A549 (cell line): Measurements from ENCODE around the gene FGFR1OP2.
"Not testable (repeated sequence)": the region's sequence is repeated elsewhere in the genome, so short reads cannot be mapped to it uniquely, and the experiment has no call there.

Source experiments
- CBX2 ChIP-seq: fragments of 200-600 bp; sonication (generic); IDR thresholded peaks from 2 replicates; pipeline ENCODE4 v1.6.1; 2016; ENCODE audit warnings: low read depth, mild to moderate bottlenecking, borderline replicate concordance
- CTCF ChIP-seq: fragments of >200 bp; sonication (Bioruptor Twin); formaldehyde crosslinking; IDR thresholded peaks from 3 replicates; pipeline ENCODE4 v1.5.1; 2016
- ELK1 ChIP-seq: fragments of 150-350 bp; IDR thresholded peaks from 2 replicates; pipeline ENCODE4 v1.6.1; 2014; ENCODE audit warnings: low read depth, mild to moderate bottlenecking, low read length
- EP300 ChIP-seq, 2 experiments: fragments of >200 bp; sonication (Bioruptor Twin); formaldehyde crosslinking; IDR thresholded peaks; 2 replicates in 1 of 2; 3 replicates in 1 of 2; pipeline ENCODE4 v1.6.1; 2016 to 2017
- JUN ChIP-seq, 2 experiments: fragments of >200 bp; sonication (Bioruptor Twin); formaldehyde crosslinking; IDR thresholded peaks; 2 replicates in 1 of 2; 3 replicates in 1 of 2; pipeline ENCODE4 v1.6.1; 2016 to 2017
- NPAS2 ChIP-seq: fragments of 250-450 bp; sonication (Bioruptor Pico); IDR thresholded peaks from 2 replicates; pipeline ENCODE4 v1.8.0; 2022; ENCODE audit warnings: mild to moderate bottlenecking, moderate library complexity, borderline replicate concordance
- NR3C1 ChIP-seq: fragments of >200 bp; sonication (Bioruptor Twin); formaldehyde crosslinking; IDR thresholded peaks from 3 replicates; pipeline ENCODE4 v1.6.1; 2017
- PBX3 ChIP-seq: IDR thresholded peaks from 2 replicates; pipeline ENCODE4 v1.6.1; 2012
- PHF8 ChIP-seq: fragments of 200-600 bp; sonication (generic); IDR thresholded peaks from 2 replicates; pipeline ENCODE4 v1.6.1; 2016; ENCODE audit warnings: low read depth, mild to moderate bottlenecking, antibody characterized with exemption, moderate library complexity, borderline replicate concordance
- POLR2A ChIP-seq: IDR thresholded peaks from 2 replicates; pipeline ENCODE4 v1.6.1; 2012; ENCODE audit warnings: mild to moderate bottlenecking, low read length
- RARB ChIP-seq: fragments of 250-450 bp; sonication (Bioruptor Pico); IDR thresholded peaks from 2 replicates; pipeline ENCODE4 v1.8.0; 2021; ENCODE audit warnings: mild to moderate bottlenecking, moderate library complexity

GRCh38 chr12:26961391-26961790 is 23.1 kb downstream of the FGFR1OP2 start:
- TF ChIP-seq CTCF; EP300 (IDR thresholded peaks at IDR 0.05); CBX2; ELK1; PHF8; NPAS2 (CRISPR knock-in tag); JUN (IDR thresholded peaks at IDR 0.05); RARB; POLR2A; NR3C1; PBX3: not testable (repeated sequence)
